HG03378 (cell line): ENCODE measurements around the gene RBM24.

ENCODE experiments used
- ATAC-seq: cut with Tn5 transposase; IDR thresholded peaks from one replicate; pipeline ENCODE4 v1.9.1; 2021; ENCODE audit warnings: mild to moderate bottlenecking, moderate library complexity; ENCODE audit not compliant: unreplicated experiment

Gene RBM24

GRCh38 chr6:17341117-17341805, 60.1 kb downstream of the RBM24 start:
- ATAC-seq: no peak

GRCh38 chr6:17341891-17342290, 60.7 kb downstream of the RBM24 start:
- no peak for ATAC-seq

GRCh38 chr6:17343215-17343614, 62.1 kb downstream of the RBM24 start:
- no peak for ATAC-seq
